Stimulated activated effector memory CD8-positive, alpha-beta T cell treated with anti-CD3 and anti-CD28 coated beads, Interleukin-12 subunit alpha, Interleukin-12 subunit beta, amount 100 ng/mL, for 72 hours (primary cell): ENCODE data around the gene BASP1.
"Not testable (repeated sequence)": the region's sequence is repeated elsewhere in the genome, so short reads cannot be mapped to it uniquely, and the experiment has no call there.

ENCODE experiments used
- ATAC-seq: fragments of 150-1000 bp; cut with Tn5 transposase; 2 replicates; pipeline ENCODE4 v1.10.0; 2021
- DNase-seq, 2 donors: peaks; one replicate each; pipeline ENCODE4 v3.0.0; 2021 to 2022; ENCODE audit warnings: low spot score in 2 of 2
- H3K27ac Mint-ChIP-seq: one replicate; pipeline ENCODE4 v1.8.0; 2022; ENCODE audit warnings: mild to moderate bottlenecking, mixed read lengths
- H3K36me3 Mint-ChIP-seq: one replicate; pipeline ENCODE4 v1.8.0; 2022; ENCODE audit warnings: mild to moderate bottlenecking, mixed read lengths
- H3K4me1 Mint-ChIP-seq: one replicate; pipeline ENCODE4 v1.8.0; 2022; ENCODE audit warnings: mixed read lengths
- H3K4me3 Mint-ChIP-seq: one replicate; pipeline ENCODE4 v1.8.0; 2022; ENCODE audit warnings: mild to moderate bottlenecking, mixed read lengths
- H3K9me3 Mint-ChIP-seq: one replicate; pipeline ENCODE4 v1.8.0; 2022; ENCODE audit warnings: mixed read lengths

Gene BASP1

GRCh38 chr5:17187011-17187785, 30.2 kb upstream of the BASP1 start:
- ATAC-seq = no peak

GRCh38 chr5:17187786-17188170, 29.7 kb upstream of the BASP1 start:
- H3K4me1 Mint-ChIP-seq = no peaks in the 10 kb centered on the region
- ATAC-seq (no peak), DNase-seq (no peak)
- H3K4me3 Mint-ChIP-seq = no peak overlapping the region
- no peak overlapping the region for H3K27ac Mint-ChIP-seq
- H3K36me3 Mint-ChIP-seq = no peaks in the 10 kb centered on the region
- no peaks in the 10 kb centered on the region for H3K9me3 Mint-ChIP-seq

More at GRCh38 chr5:17187011-17187785, 30.2 kb upstream of the BASP1 start:
- Mint-ChIP-seq H3K9me3 (no peaks in the 10 kb centered on the region), H3K36me3 (no peaks in the 10 kb centered on the region), H3K27ac (no peak overlapping the region), H3K4me3 (no peak overlapping the region), H3K4me1 (no peaks in the 10 kb centered on the region)
- DNase-seq = no peak

GRCh38 chr5:17189381-17190036, 27.9 kb upstream of the BASP1 start:
- Mint-ChIP-seq H3K36me3 (no peaks in the 10 kb centered on the region), H3K4me1 (no peaks in the 10 kb centered on the region), H3K9me3 (no peaks in the 10 kb centered on the region), H3K27ac (no peak overlapping the region), H3K4me3 (no peak overlapping the region)
- ATAC-seq = no peak
- peak; percentile 27 to 69 for DNase-seq

- Mint-ChIP-seq H3K9me3 (no peaks in the 10 kb centered on the region), H3K36me3 (no peaks in the 10 kb centered on the region), H3K4me3 (no peak overlapping the region), H3K27ac (no peak overlapping the region), H3K4me1 (no peaks in the 10 kb centered on the region)
- DNase-seq (no peak), ATAC-seq (no peak)
Measured at GRCh38 chr5:17190242-17190778, 27.1 kb upstream of the BASP1 start.

GRCh38 chr5:17190799-17191391, 26.5 kb upstream of the BASP1 start:
- H3K9me3 Mint-ChIP-seq = no peaks in the 10 kb centered on the region
- H3K4me3 Mint-ChIP-seq = no peak overlapping the region
- ATAC-seq (no peak), DNase-seq (no peak)
- H3K36me3 Mint-ChIP-seq = no peaks in the 10 kb centered on the region
- no peak overlapping the region for H3K27ac Mint-ChIP-seq
- H3K4me1 Mint-ChIP-seq = no peaks in the 10 kb centered on the region

- H3K4me3 Mint-ChIP-seq, H3K9me3 Mint-ChIP-seq, H3K36me3 Mint-ChIP-seq, H3K4me1 Mint-ChIP-seq, DNase-seq, H3K27ac Mint-ChIP-seq, ATAC-seq: not testable (repeated sequence)
Measured at GRCh38 chr5:17191574-17191973, 25.9 kb upstream of the BASP1 start.

- Mint-ChIP-seq H3K9me3 (no peaks in the 10 kb centered on the region), H3K4me1 (no peaks in the 10 kb centered on the region), H3K27ac (no peak overlapping the region), H3K4me3 (no peak overlapping the region), H3K36me3 (no peaks in the 10 kb centered on the region)
- no peak for DNase-seq
- no peak for ATAC-seq
Measured at GRCh38 chr5:17192191-17192590, 25.2 kb upstream of the BASP1 start.

GRCh38 chr5:17196024-17196423, 21.4 kb upstream of the BASP1 start:
- ATAC-seq (no peak), DNase-seq (no peak)
- H3K4me3 Mint-ChIP-seq = no peak overlapping the region
- peaks cover 4% of the 10 kb centered on the region for H3K9me3 Mint-ChIP-seq
- H3K27ac Mint-ChIP-seq = no peak overlapping the region
- no peaks in the 10 kb centered on the region for H3K4me1 Mint-ChIP-seq
- H3K36me3 Mint-ChIP-seq = no peaks in the 10 kb centered on the region

- Mint-ChIP-seq H3K9me3 (peaks cover 4% of the 10 kb centered on the region), H3K4me1 (no peaks in the 10 kb centered on the region), H3K36me3 (no peaks in the 10 kb centered on the region), H3K27ac (no peak overlapping the region), H3K4me3 (no peak overlapping the region)
- ATAC-seq (no peak), DNase-seq (no peak)
Measured at GRCh38 chr5:17196697-17197096, 20.7 kb upstream of the BASP1 start.

GRCh38 chr5:17203329-17204132, 13.9 kb upstream of the BASP1 start:
- Mint-ChIP-seq H3K27ac (no peak overlapping the region), H3K4me3 (no peak overlapping the region), H3K9me3 (peaks cover under 1% of the 10 kb centered on the region), H3K36me3 (no peaks in the 10 kb centered on the region), H3K4me1 (no peaks in the 10 kb centered on the region)
- DNase-seq (no peak), ATAC-seq (peak; percentile 34)

- ATAC-seq (no peak), DNase-seq (no peak)
- H3K4me1 Mint-ChIP-seq = no peaks in the 10 kb centered on the region
- H3K27ac Mint-ChIP-seq = no peak overlapping the region
- peaks cover 2% of the 10 kb centered on the region for H3K9me3 Mint-ChIP-seq
- H3K4me3 Mint-ChIP-seq = no peak overlapping the region
- no peaks in the 10 kb centered on the region for H3K36me3 Mint-ChIP-seq
Measured at GRCh38 chr5:17204133-17204489, 13.3 kb upstream of the BASP1 start.

GRCh38 chr5:17206021-17206420, 11.4 kb upstream of the BASP1 start:
- Mint-ChIP-seq H3K9me3 (peaks cover 3% of the 10 kb centered on the region), H3K36me3 (no peaks in the 10 kb centered on the region), H3K4me3 (no peak overlapping the region), H3K27ac (no peak overlapping the region), H3K4me1 (no peaks in the 10 kb centered on the region)
- DNase-seq (no peak), ATAC-seq (no peak)

GRCh38 chr5:17212191-17212590, 5.2 kb upstream of the BASP1 start:
- no peak for ATAC-seq
- H3K36me3 Mint-ChIP-seq = peaks cover 6% of the 10 kb centered on the region
- H3K4me3 Mint-ChIP-seq = no peak overlapping the region
- no peak overlapping the region for H3K27ac Mint-ChIP-seq
- H3K9me3 Mint-ChIP-seq = peaks cover 3% of the 10 kb centered on the region
- peaks cover 6% of the 10 kb centered on the region for H3K4me1 Mint-ChIP-seq
- no peak for DNase-seq

- Mint-ChIP-seq H3K27ac (no peak overlapping the region), H3K9me3 (peaks cover 3% of the 10 kb centered on the region)
Measured at GRCh38 chr5:17212996-17213395, 4.4 kb upstream of the BASP1 start.

GRCh38 chr5:17213938-17214337, 3.5 kb upstream of the BASP1 start:
- DNase-seq = no peak
- H3K4me3 Mint-ChIP-seq = no peak overlapping the region

More at GRCh38 chr5:17212996-17213395, 4.4 kb upstream of the BASP1 start:
- Mint-ChIP-seq H3K4me3 (no peak overlapping the region), H3K4me1 (peaks cover 6% of the 10 kb centered on the region), H3K36me3 (peaks cover 6% of the 10 kb centered on the region)
- DNase-seq = no peak
- no peak for ATAC-seq

More at GRCh38 chr5:17213938-17214337, 3.5 kb upstream of the BASP1 start:
- peaks cover 6% of the 10 kb centered on the region for H3K4me1 Mint-ChIP-seq
- peaks cover 3% of the 10 kb centered on the region for H3K9me3 Mint-ChIP-seq
- H3K27ac Mint-ChIP-seq = no peak overlapping the region
- ATAC-seq = no peak
- H3K36me3 Mint-ChIP-seq = peaks cover 6% of the 10 kb centered on the region
